ENCODE measurements around the gene MADCAM1. TPM values are rescaled to one million over a fixed set of nuclear protein-coding genes. Genes with fewer than 3 reads are reported as not detected.
A peak's percentile ranks its signal among the peaks of the same experiment; 100 is the strongest.

MADCAM1 gene
- total RNA-seq, 1 donor = 0.72 TPM

DNA sequence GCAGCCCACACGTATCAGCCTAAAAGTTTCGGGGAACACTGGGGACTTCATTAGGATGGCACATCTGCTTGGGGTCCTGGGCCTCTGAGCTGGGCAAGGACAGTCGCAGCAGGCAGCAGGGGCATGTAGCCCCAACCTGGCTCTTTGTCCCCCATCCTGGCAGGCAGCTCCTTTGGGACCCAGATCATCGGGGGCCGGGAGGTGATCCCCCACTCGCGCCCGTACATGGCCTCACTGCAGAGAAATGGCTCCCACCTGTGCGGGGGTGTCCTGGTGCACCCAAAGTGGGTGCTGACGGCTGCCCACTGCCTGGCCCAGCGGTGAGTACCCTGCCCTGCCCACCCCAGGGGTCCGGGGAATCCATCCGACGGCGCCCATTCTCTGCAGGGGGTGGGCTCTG lies 50.8 kb downstream of the MADCAM1 start:
- no peaks in the 10 kb centered on the region for H3K27me3 ChIP-seq (ENCODE audit: insufficient read depth, low read length)
- no peaks in the 10 kb centered on the region for H3K9me3 ChIP-seq (ENCODE audit: low read depth, low read length)
- no peaks in the 10 kb centered on the region for H3K79me2 ChIP-seq (ENCODE audit: insufficient read depth, low read length)
- no peaks in the 10 kb centered on the region for H3K4me1 ChIP-seq (ENCODE audit: insufficient read depth, low read length)
- no peak overlapping the region for H3K4me3 ChIP-seq (ENCODE audit: insufficient read depth, low read length)
- H2AFZ ChIP-seq (ENCODE audit: low read length) = no peak overlapping the region
- no peak for DNase-seq (ENCODE audit: insufficient read length, low spot score, missing footprints)
- no peak for TF ChIP-seq CTCF (IDR thresholded peaks at IDR 0.05; ENCODE audit: extremely low read depth, low read depth, low read length)
- H3K27ac ChIP-seq (ENCODE audit: low read depth, low read length) = no peak overlapping the region
- H3K36me3 ChIP-seq (ENCODE audit: insufficient read depth, low read length) = no peaks in the 10 kb centered on the region
- H4K20me1 ChIP-seq (ENCODE audit: insufficient read depth, low read length) = no peaks in the 10 kb centered on the region
- no peak overlapping the region for H3K4me2 ChIP-seq (ENCODE audit: insufficient read depth, low read length)

- no peaks in the 10 kb centered on the region for H3K36me3 ChIP-seq (ENCODE audit: insufficient read depth, low read length)
- no peaks in the 10 kb centered on the region for H4K20me1 ChIP-seq (ENCODE audit: insufficient read depth, low read length)
- H3K4me2 ChIP-seq (ENCODE audit: insufficient read depth, low read length) = no peak overlapping the region
- H3K27ac ChIP-seq (ENCODE audit: low read depth, low read length) = no peak overlapping the region
- DNase-seq (ENCODE audit: insufficient read length, low spot score, missing footprints) = no peak
- H3K4me1 ChIP-seq (ENCODE audit: insufficient read depth, low read length) = no peaks in the 10 kb centered on the region
- no peak overlapping the region for H3K4me3 ChIP-seq (ENCODE audit: insufficient read depth, low read length)
- no peak overlapping the region for H2AFZ ChIP-seq (ENCODE audit: low read length)
- no peaks in the 10 kb centered on the region for H3K27me3 ChIP-seq (ENCODE audit: insufficient read depth, low read length)
- H3K9me3 ChIP-seq (ENCODE audit: low read depth, low read length) = no peaks in the 10 kb centered on the region
- no peak for TF ChIP-seq CTCF (IDR thresholded peaks at IDR 0.05; ENCODE audit: extremely low read depth, low read depth, low read length)
- no peaks in the 10 kb centered on the region for H3K79me2 ChIP-seq (ENCODE audit: insufficient read depth, low read length)
Measured at GRCh38 chr19:547836-548720, 51.8 kb downstream of the MADCAM1 start.

DNA sequence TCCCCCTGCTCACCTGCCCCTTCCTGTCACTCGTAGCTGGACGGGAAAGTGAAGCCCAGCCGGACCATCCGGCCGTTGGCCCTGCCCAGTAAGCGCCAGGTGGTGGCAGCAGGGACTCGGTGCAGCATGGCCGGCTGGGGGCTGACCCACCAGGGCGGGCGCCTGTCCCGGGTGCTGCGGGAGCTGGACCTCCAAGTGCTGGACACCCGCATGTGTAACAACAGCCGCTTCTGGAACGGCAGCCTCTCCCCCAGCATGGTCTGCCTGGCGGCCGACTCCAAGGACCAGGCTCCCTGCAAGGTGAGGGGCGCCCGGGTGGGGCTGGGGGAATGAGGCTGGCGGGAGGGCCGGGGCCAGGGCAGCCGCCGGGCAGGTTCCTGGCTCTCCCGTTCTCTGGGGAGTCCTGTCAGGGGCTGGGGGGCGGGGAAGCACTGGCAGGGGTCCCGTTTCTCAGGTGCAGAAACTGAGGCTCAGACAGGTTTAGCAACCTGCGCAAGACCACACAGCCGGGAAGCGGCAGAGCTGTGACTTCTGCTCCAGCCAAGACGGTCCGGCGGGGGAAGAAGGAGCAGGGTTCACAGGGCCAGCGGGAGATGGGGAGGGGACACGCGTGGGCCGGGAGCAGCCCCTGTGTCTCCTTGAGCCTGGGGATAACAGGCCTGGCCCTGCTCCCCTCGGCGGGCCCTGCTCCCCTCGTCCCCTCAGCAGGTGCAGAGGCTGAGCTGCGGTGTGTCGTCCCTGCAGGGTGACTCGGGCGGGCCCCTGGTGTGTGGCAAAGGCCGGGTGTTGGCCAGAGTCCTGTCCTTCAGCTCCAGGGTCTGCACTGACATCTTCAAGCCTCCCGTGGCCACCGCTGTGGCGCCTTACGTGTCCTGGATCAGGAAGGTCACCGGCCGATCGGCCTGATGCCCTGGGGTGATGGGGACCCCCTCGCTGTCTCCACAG lies 52.9 kb downstream of the MADCAM1 start:
- peak; percentile 89 for DNase-seq (ENCODE audit: insufficient read length, low spot score, missing footprints)
- Histone ChIP-seq H3K27ac (ENCODE audit: low read depth, low read length) (no peak overlapping the region), H3K4me3 (ENCODE audit: insufficient read depth, low read length) (no peak overlapping the region), H4K20me1 (ENCODE audit: insufficient read depth, low read length) (no peaks in the 10 kb centered on the region), H3K4me1 (ENCODE audit: insufficient read depth, low read length) (no peaks in the 10 kb centered on the region), H3K4me2 (ENCODE audit: insufficient read depth, low read length) (no peak overlapping the region), H2AFZ (ENCODE audit: low read length) (no peak overlapping the region), H3K9me3 (ENCODE audit: low read depth, low read length) (no peaks in the 10 kb centered on the region), H3K27me3 (ENCODE audit: insufficient read depth, low read length) (no peaks in the 10 kb centered on the region), H3K36me3 (ENCODE audit: insufficient read depth, low read length) (no peaks in the 10 kb centered on the region), H3K79me2 (ENCODE audit: insufficient read depth, low read length) (no peaks in the 10 kb centered on the region)
- TF ChIP-seq CTCF (IDR thresholded peaks at IDR 0.05; ENCODE audit: extremely low read depth, low read depth, low read length) = no peak

- no peaks in the 10 kb centered on the region for H3K4me1 ChIP-seq (ENCODE audit: insufficient read depth, low read length)
- H3K4me2 ChIP-seq (ENCODE audit: insufficient read depth, low read length) = no peak overlapping the region
- TF ChIP-seq CTCF (IDR thresholded peaks at IDR 0.05; ENCODE audit: extremely low read depth, low read depth, low read length) = no peak
- no peaks in the 10 kb centered on the region for H3K36me3 ChIP-seq (ENCODE audit: insufficient read depth, low read length)
- no peaks in the 10 kb centered on the region for H3K9me3 ChIP-seq (ENCODE audit: low read depth, low read length)
- H3K79me2 ChIP-seq (ENCODE audit: insufficient read depth, low read length) = no peaks in the 10 kb centered on the region
- H2AFZ ChIP-seq (ENCODE audit: low read length) = no peak overlapping the region
- no peak for DNase-seq (ENCODE audit: insufficient read length, low spot score, missing footprints)
- no peak overlapping the region for H3K27ac ChIP-seq (ENCODE audit: low read depth, low read length)
- H4K20me1 ChIP-seq (ENCODE audit: insufficient read depth, low read length) = no peaks in the 10 kb centered on the region
- no peak overlapping the region for H3K4me3 ChIP-seq (ENCODE audit: insufficient read depth, low read length)
- no peaks in the 10 kb centered on the region for H3K27me3 ChIP-seq (ENCODE audit: insufficient read depth, low read length)
Measured at GRCh38 chr19:554817-555216, 58.5 kb downstream of the MADCAM1 start.

All from osteoblast (primary cell).